ENCODE results near the gene STIP1.

DNA sequence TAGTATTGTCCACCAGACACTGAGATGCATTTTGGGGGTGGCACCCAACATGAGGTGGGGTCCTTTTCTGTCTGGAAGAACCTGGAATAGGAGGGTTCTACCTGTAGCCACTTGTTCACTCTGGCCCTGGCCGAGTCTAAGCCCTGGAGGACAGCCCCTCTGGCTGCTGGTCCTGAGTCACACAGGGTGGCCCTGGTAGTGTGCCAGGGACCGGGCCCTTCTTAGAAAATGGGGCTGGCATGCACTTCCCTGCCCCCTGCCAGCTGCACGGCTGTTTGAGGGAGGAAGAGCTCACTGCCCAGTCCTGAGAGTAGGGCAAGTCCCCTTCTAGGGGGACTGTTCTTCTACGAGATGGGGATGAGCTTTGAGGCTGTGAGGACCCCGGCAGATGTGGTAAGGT, 67.5 kb downstream of the STIP1 start:
- TF ChIP-seq, protein P1, sequence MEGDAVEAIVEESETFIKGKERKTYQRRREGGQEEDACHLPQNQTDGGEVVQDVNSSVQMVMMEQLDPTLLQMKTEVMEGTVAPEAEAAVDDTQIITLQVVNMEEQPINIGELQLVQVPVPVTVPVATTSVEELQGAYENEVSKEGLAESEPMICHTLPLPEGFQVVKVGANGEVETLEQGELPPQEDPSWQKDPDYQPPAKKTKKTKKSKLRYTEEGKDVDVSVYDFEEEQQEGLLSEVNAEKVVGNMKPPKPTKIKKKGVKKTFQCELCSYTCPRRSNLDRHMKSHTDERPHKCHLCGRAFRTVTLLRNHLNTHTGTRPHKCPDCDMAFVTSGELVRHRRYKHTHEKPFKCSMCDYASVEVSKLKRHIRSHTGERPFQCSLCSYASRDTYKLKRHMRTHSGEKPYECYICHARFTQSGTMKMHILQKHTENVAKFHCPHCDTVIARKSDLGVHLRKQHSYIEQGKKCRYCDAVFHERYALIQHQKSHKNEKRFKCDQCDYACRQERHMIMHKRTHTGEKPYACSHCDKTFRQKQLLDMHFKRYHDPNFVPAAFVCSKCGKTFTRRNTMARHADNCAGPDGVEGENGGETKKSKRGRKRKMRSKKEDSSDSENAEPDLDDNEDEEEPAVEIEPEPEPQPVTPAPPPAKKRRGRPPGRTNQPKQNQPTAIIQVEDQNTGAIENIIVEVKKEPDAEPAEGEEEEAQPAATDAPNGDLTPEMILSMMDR (IDR thresholded peaks at IDR 0.05; ENCODE audit: borderline replicate concordance, extremely low read depth, low read length, poor library complexity, severe bottlenecking), result no peak
- TF ChIP-seq EZH2 (IDR thresholded peaks at IDR 0.05; ENCODE audit: borderline replicate concordance, low read depth, low read length, severe bottlenecking), result no peak

Data from DND-41 (cell line).